IMR-90 (cell line): ENCODE measurements around the gene VPS33B.

ENCODE experiments used
- BHLHE40 ChIP-seq: fragments of 150-350 bp; IDR thresholded peaks from 2 replicates; pipeline ENCODE4 v1.6.1; 2016; ENCODE audit warnings: mild to moderate bottlenecking, low read depth, low read length
- CEBPB ChIP-seq: IDR thresholded peaks from 2 replicates; pipeline ENCODE4 v1.6.1; 2012; ENCODE audit warnings: low read depth, low read length, improper control_type of control experiment
- MAFK ChIP-seq: IDR thresholded peaks from 2 replicates; pipeline ENCODE4 v1.6.1; 2012; ENCODE audit warnings: low read depth, low read length, improper control_type of control experiment
- MXI1 ChIP-seq: IDR thresholded peaks from 2 replicates; pipeline ENCODE4 v1.6.1; 2012; ENCODE audit warnings: low read depth, mild to moderate bottlenecking, low read length, moderate library complexity, borderline replicate concordance
- POLR2A ChIP-seq: IDR thresholded peaks from 2 replicates; pipeline ENCODE4 v1.6.1; 2012; ENCODE audit warnings: mild to moderate bottlenecking, low read depth, low read length
- RAD21 ChIP-seq: IDR thresholded peaks from 2 replicates; pipeline ENCODE4 v1.6.1; 2012; ENCODE audit warnings: low read length, improper control_type of control experiment
- RCOR1 ChIP-seq: IDR thresholded peaks from 2 replicates; pipeline ENCODE4 v1.6.1; 2012; ENCODE audit warnings: mild to moderate bottlenecking, low read length, improper control_type of control experiment; ENCODE audit not compliant: insufficient replicate concordance
- RFX5 ChIP-seq: IDR thresholded peaks from 2 replicates; pipeline ENCODE4 v1.8.0; 2012; ENCODE audit warnings: low read depth, mild to moderate bottlenecking, low read length, moderate library complexity
- SMC3 ChIP-seq: fragments of 150-350 bp; IDR thresholded peaks from 2 replicates; pipeline ENCODE4 v1.6.1; 2016; ENCODE audit warnings: low read depth, mild to moderate bottlenecking, antibody characterized with exemption, low read length, moderate library complexity
- TF ChIP-seq, protein P1 (sequence below): conservative IDR thresholded peaks from 2 replicates; pipeline ENCODE4 v1.5.1; 2012; ENCODE audit warnings: mild to moderate bottlenecking, low read depth, low read length, improper control_type of control experiment

GRCh38 chr15:91027677-91028076 lies 5.3 kb upstream of the VPS33B start:
- TF ChIP-seq RAD21 (no peak), SMC3 (no peak), POLR2A (no peak), RFX5 (no peak), RCOR1 (no peak), MAFK (no peak), CEBPB (no peak), BHLHE40 (no peak), MXI1 (no peak)
- TF ChIP-seq, protein P1, sequence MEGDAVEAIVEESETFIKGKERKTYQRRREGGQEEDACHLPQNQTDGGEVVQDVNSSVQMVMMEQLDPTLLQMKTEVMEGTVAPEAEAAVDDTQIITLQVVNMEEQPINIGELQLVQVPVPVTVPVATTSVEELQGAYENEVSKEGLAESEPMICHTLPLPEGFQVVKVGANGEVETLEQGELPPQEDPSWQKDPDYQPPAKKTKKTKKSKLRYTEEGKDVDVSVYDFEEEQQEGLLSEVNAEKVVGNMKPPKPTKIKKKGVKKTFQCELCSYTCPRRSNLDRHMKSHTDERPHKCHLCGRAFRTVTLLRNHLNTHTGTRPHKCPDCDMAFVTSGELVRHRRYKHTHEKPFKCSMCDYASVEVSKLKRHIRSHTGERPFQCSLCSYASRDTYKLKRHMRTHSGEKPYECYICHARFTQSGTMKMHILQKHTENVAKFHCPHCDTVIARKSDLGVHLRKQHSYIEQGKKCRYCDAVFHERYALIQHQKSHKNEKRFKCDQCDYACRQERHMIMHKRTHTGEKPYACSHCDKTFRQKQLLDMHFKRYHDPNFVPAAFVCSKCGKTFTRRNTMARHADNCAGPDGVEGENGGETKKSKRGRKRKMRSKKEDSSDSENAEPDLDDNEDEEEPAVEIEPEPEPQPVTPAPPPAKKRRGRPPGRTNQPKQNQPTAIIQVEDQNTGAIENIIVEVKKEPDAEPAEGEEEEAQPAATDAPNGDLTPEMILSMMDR = no peak
